B cell (primary cell): Measurements from ENCODE around the gene DNASE2B. TPM values are rescaled to one million over a fixed set of nuclear protein-coding genes. Genes with fewer than 3 reads are reported as not detected.

Experiments used
- ATAC-seq: fragments of 200-7000 bp; cut with Tn5 transposase; one replicate; pipeline ENCODE4 v1.10.0; 2021; ENCODE audit warnings: low read depth, mild to moderate bottlenecking, moderate number of reproducible peaks, moderate library complexity
- CTCF ChIA-PET: fragments of 350-600 bp; sonication (Branson Sonifier 250); formaldehyde crosslinking; loops from one replicate; lab custom pipeline; 2021; ENCODE audit warnings: antibody characterized with exemption, inconsistent platforms; lab: Charles Lee
- POLR2A ChIA-PET: fragments of 350-600 bp; sonication (Branson Sonifier 250); formaldehyde crosslinking; loops from one replicate; lab custom pipeline; 2021; ENCODE audit warnings: antibody characterized with exemption; lab: Charles Lee
- DNase-seq: peaks from one replicate; pipeline ENCODE4 v3.0.0; 2013
- H2AFZ ChIP-seq: 2 replicates; pipeline ENCODE4 v1.6.1; 2012; ENCODE audit warnings: mild to moderate bottlenecking, low read depth, low read length; ENCODE audit not compliant: insufficient read depth, poor library complexity, severe bottlenecking
- H3K27ac ChIP-seq, 2 donors: 1 replicate in 1 of 2; 2 replicates in 1 of 2; pipeline ENCODE4 v1.5.1; 2012 to 2013; ENCODE audit warnings: low read length in 2 of 2, mild to moderate bottlenecking in 2 of 2, moderate library complexity in 1 of 2
- H3K27me3 ChIP-seq, 4 experiments: fragments of 200-600 bp in 1 of 4; sonication (generic) in 1 of 4; replicated peaks in 1 of 4; 1 replicate in 2 of 4; 2 replicates in 2 of 4; pipeline versions ENCODE4 v1.6.1 to v1.7.0; 2013 to 2016; ENCODE audit warnings: low read length in 3 of 4, mild to moderate bottlenecking in 2 of 4, mixed read lengths in 1 of 4, moderate library complexity in 1 of 4; ENCODE audit not compliant: insufficient read depth in 4 of 4, control insufficient read depth in 3 of 4; ENCODE audit errors: control extremely low read depth in 1 of 4
- H3K36me3 ChIP-seq, 2 experiments: replicated peaks in 1 of 2; 1 replicate in 1 of 2; 2 replicates in 1 of 2; pipeline versions ENCODE4 v1.6.1 to v1.7.1; 2013; ENCODE audit warnings: low read length in 1 of 2; ENCODE audit not compliant: insufficient read depth in 2 of 2, control insufficient read depth in 1 of 2; ENCODE audit errors: control extremely low read depth in 1 of 2, extremely low read depth in 1 of 2
- H3K4me1 ChIP-seq, 2 donors: fragments of 200-600 bp in 1 of 2; sonication (generic) in 1 of 2; 1 replicate in 1 of 2; 2 replicates in 1 of 2; pipeline versions ENCODE4 v1.5.1 to v1.6.1; 2013 to 2017; ENCODE audit warnings: low read length in 2 of 2; ENCODE audit not compliant: control insufficient read depth in 2 of 2, insufficient read depth in 2 of 2
- H3K4me2 ChIP-seq: replicated peaks from 2 replicates; pipeline ENCODE3; 2012; ENCODE audit warnings: mild to moderate bottlenecking, low read depth, low read length; ENCODE audit not compliant: poor library complexity, severe bottlenecking
- H3K4me3 ChIP-seq, 5 experiments: fragments of 200-600 bp in 1 of 5; sonication (generic) in 1 of 5; 1 replicate in 3 of 5; 2 replicates in 2 of 5; pipeline versions ENCODE4 v1.5.1 to v1.7.0; 2011 to 2016; ENCODE audit warnings: low read length in 4 of 5, mild to moderate bottlenecking in 4 of 5, low read depth in 2 of 5, control low read depth in 1 of 5, moderate library complexity in 1 of 5; ENCODE audit not compliant: insufficient read depth in 1 of 5; ENCODE audit errors: control extremely low read depth in 1 of 5, extremely low read depth in 1 of 5
- H3K79me2 ChIP-seq: fragments of 200-600 bp; sonication (generic); one replicate; pipeline ENCODE4 v1.6.0; 2016; ENCODE audit warnings: low read length; ENCODE audit not compliant: control insufficient read depth, insufficient read depth
- H3K9ac ChIP-seq: fragments of 200-600 bp; sonication (generic); 2 replicates; pipeline ENCODE4 v1.6.1; 2017; ENCODE audit warnings: mild to moderate bottlenecking, low read length, moderate library complexity
- H3K9me3 ChIP-seq, 3 donors: one replicate each; pipeline versions ENCODE4 v1.6.1 to v1.7.1; 2013; ENCODE audit warnings: low read length in 2 of 3; ENCODE audit not compliant: control insufficient read depth in 2 of 3, insufficient read depth in 1 of 3; ENCODE audit errors: control extremely low read depth in 1 of 3
- H4K20me1 ChIP-seq: 2 replicates; pipeline ENCODE4 v1.6.0; 2012; ENCODE audit warnings: mild to moderate bottlenecking, low read length; ENCODE audit not compliant: insufficient read depth, control insufficient read depth, poor library complexity, severe bottlenecking
- H3K27ac Mint-ChIP-seq: one replicate; pipeline ENCODE4 v1.8.0; 2021; ENCODE audit warnings: mixed read lengths
- H3K27me3 Mint-ChIP-seq: one replicate; pipeline ENCODE4 v1.8.0; 2021; ENCODE audit warnings: mixed read lengths
- H3K4me1 Mint-ChIP-seq: one replicate; pipeline ENCODE4 v1.8.0; 2021; ENCODE audit warnings: mixed read lengths
- H3K4me3 Mint-ChIP-seq: one replicate; pipeline ENCODE4 v1.8.0; 2021; ENCODE audit warnings: mixed read lengths
- H3K9me3 Mint-ChIP-seq: one replicate; pipeline ENCODE4 v1.8.0; 2022; ENCODE audit warnings: mixed read lengths; ENCODE audit not compliant: insufficient read depth
- EZH2 ChIP-seq: IDR thresholded peaks from 2 replicates; pipeline ENCODE4 v1.6.1; 2012; ENCODE audit warnings: borderline replicate concordance, low read depth, mild to moderate bottlenecking, moderate library complexity, low read length; ENCODE audit not compliant: insufficient read depth, poor library complexity, severe bottlenecking
- WGBS: methylation state at CpG from one replicate; pipeline ENCODE4 v1.1.5; 2013; ENCODE audit warnings: missing lambda C conversion rate; ENCODE audit not compliant: insufficient coverage; 5-methylcytosine and 5-hydroxymethylcytosine counted together
- intact Hi-C: fragments of 100-400 bp; cut with micrococcal nuclease; formaldehyde crosslinking; loops from one replicate; pipeline ENCODE4 v1.10.0; 2022
- polyA plus RNA-seq: library from polyadenylated mRNA; depleted of rRNA; stranded (reverse); fragments of >200 nt; gene quantifications from 2 replicates; pipeline ENCODE4 v1.2.3, GENCODE V29; 2012
- total RNA-seq, 2 donors: library from RNA; stranded (reverse); fragments of 120-200 nt in 1 of 2; gene quantifications; 1 replicate in 1 of 2; 2 replicates in 1 of 2; pipeline versions ENCODE4 v1.2.3 to v1.2.4, GENCODE V29; 2013 to 2022
- TF ChIP-seq, protein P1 (sequence below): fragments of 200-600 bp; IDR thresholded peaks from one replicate; pipeline ENCODE4 v1.8.0; 2022; ENCODE audit warnings: antibody characterized with exemption, mild to moderate bottlenecking

The DNASE2B gene
- total and polyA plus RNA-seq, 2 donors (not counting 1 experiment from before 2014, with no cell fraction given) = not detected

DNA sequence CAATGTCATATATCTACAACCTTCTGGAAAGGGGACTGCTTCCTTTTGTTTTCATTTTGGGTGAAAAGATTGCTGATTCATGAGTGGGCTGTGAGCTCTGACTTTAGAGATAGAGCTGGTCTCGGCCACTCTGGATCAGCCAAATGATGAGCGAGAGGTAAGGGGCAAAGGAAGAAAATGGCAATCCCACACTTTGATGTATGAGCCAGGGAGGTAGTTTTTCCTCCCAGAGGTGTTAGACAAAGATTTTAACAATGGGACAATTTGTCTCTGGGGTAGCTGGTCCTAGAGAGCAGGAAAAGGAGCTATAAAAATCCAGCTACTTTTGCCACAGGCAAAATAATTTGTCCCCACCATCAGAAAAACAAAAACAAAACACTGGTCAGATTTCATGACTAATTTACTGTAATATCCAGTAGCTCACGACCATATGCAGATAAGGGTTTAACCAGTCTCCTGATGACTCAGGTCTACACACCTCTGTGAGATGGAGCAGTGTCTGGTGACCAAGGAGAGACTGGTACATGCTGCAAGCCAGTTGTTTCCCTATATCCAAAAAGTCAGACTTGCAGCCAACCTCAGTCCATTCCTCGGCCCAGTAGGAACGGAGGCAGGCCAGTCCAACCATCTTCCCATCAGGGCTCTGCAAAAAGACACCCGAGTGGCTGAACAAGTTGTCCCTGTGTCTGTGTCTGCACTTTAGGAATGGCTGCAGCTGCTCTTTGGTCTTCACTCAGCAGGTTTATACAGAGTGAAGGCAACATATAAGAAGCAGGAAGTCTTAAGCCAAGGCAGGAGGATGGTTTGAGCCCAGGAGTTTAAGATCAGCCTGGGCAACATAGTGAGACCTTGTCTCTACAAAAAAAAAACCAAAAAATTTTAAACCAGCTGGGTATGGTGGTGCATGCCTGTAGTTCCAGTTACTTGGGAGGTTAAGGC is 29.2 kb downstream of the DNASE2B start:
- ChIA-PET CTCF (interaction anchor here (0.7 to 1.4 kb wide), 4 partner anchors 16 to 406 kb away, joined by 3 to 5 read pairs (median 3); no protein-coding TSS in a partner anchor), POLR2A (no interaction called here)
- 89% methylated on average over 5 of the region's 6 CpGs for WGBS
- H3K27ac ChIP-seq = no peak overlapping the region
- no peaks in the 10 kb centered on the region for H4K20me1 ChIP-seq
- no peaks in the 10 kb centered on the region for H3K9me3 ChIP-seq
- no peak overlapping the region for H3K4me3 Mint-ChIP-seq
- intact Hi-C loops = no loop called here
- no peak overlapping the region for H3K4me2 ChIP-seq
- H3K36me3 ChIP-seq = no peaks in the 10 kb centered on the region
- H3K27ac Mint-ChIP-seq = no peak overlapping the region
- DNase-seq (no peak), ATAC-seq (no peak)
- H3K27me3 Mint-ChIP-seq = peaks cover 3% of the 10 kb centered on the region
- H3K4me3 ChIP-seq = no peak overlapping the region
- peaks cover 3% of the 10 kb centered on the region for H3K4me1 Mint-ChIP-seq
- H3K27me3 ChIP-seq = no peaks in the 10 kb centered on the region
- no peaks in the 10 kb centered on the region for H3K79me2 ChIP-seq
- no peaks in the 10 kb centered on the region for H3K4me1 ChIP-seq
- H3K9me3 Mint-ChIP-seq = peaks cover 4% of the 10 kb centered on the region
- TF ChIP-seq, protein P1, sequence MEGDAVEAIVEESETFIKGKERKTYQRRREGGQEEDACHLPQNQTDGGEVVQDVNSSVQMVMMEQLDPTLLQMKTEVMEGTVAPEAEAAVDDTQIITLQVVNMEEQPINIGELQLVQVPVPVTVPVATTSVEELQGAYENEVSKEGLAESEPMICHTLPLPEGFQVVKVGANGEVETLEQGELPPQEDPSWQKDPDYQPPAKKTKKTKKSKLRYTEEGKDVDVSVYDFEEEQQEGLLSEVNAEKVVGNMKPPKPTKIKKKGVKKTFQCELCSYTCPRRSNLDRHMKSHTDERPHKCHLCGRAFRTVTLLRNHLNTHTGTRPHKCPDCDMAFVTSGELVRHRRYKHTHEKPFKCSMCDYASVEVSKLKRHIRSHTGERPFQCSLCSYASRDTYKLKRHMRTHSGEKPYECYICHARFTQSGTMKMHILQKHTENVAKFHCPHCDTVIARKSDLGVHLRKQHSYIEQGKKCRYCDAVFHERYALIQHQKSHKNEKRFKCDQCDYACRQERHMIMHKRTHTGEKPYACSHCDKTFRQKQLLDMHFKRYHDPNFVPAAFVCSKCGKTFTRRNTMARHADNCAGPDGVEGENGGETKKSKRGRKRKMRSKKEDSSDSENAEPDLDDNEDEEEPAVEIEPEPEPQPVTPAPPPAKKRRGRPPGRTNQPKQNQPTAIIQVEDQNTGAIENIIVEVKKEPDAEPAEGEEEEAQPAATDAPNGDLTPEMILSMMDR = no peak
- TF ChIP-seq EZH2 = no peak
- H2AFZ ChIP-seq = no peak overlapping the region
- no peak overlapping the region for H3K9ac ChIP-seq

DNA sequence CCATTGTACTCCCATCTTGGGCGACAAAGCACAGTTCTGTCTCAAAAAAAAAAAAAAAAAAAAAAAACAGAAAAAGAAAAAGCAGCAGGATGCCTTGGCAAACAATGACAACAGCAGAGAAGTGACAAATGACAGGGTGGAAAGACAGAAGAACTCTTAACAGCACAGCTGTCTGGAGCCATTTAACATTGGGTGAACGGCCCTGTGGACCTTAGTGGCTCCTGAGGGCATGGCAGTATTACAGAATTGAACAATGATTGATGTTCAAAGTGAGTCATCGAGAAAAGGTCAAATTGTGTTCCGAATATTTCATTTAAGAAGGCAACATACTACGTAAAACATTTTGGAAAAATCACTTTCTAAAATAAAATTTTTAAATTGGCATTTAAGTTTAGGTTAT is 30.0 kb downstream of the DNASE2B start:
- intact Hi-C loops = no loop called here
- Mint-ChIP-seq H3K27me3 (peaks cover 2% of the 10 kb centered on the region), H3K4me3 (no peak overlapping the region), H3K9me3 (peaks cover 4% of the 10 kb centered on the region), H3K27ac (no peak overlapping the region), H3K4me1 (peaks cover 4% of the 10 kb centered on the region)
- ChIA-PET CTCF (interaction anchor here (0.8 to 1.0 kb wide), 2 partner anchors 17 to 287 kb away, joined by 3 read pairs; no protein-coding TSS in a partner anchor), POLR2A (no interaction called here)
- Histone ChIP-seq H3K9ac (no peak overlapping the region), H3K4me2 (no peak overlapping the region), H3K9me3 (no peaks in the 10 kb centered on the region), H3K36me3 (no peaks in the 10 kb centered on the region), H3K4me3 (no peak overlapping the region), H2AFZ (no peak overlapping the region), H3K4me1 (peaks cover 1% of the 10 kb centered on the region in 2 donors), H3K27ac (no peak overlapping the region), H3K27me3 (no peaks in the 10 kb centered on the region), H4K20me1 (no peaks in the 10 kb centered on the region), H3K79me2 (no peaks in the 10 kb centered on the region)
- 90% methylated on average over 2 of the region's 5 CpGs for WGBS
- ATAC-seq (no peak), DNase-seq (no peak)
- TF ChIP-seq, protein P1 = no peak
- TF ChIP-seq EZH2 = no peak
